Loucy (cell line): ENCODE measurements around the gene ART5.
"Not testable (repeated sequence)": the region's sequence is repeated elsewhere in the genome, so short reads cannot be mapped to it uniquely, and the experiment has no call there.

Experiments
- H2AFZ ChIP-seq: fragments of 200-600 bp; sonication (generic); 2 replicates; pipeline ENCODE4 v1.6.0; 2016; ENCODE audit warnings: antibody characterized with exemption, mild to moderate bottlenecking, low read length, moderate library complexity
- H3F3A ChIP-seq: fragments of 200-600 bp; 2 replicates; pipeline ENCODE4 v1.6.0; 2016; ENCODE audit warnings: antibody characterized with exemption, low read depth, mild to moderate bottlenecking
- H3K27me3 ChIP-seq: fragments of 200-600 bp; sonication (generic); 2 replicates; pipeline ENCODE4 v1.6.1; 2014; ENCODE audit warnings: low read length, mild to moderate bottlenecking; ENCODE audit not compliant: insufficient read depth, poor library complexity, severe bottlenecking
- H3K36me3 ChIP-seq: fragments of 200-600 bp; sonication (generic); 2 replicates; pipeline ENCODE4 v1.6.1; 2016; ENCODE audit warnings: low read length; ENCODE audit not compliant: insufficient read depth
- H3K4me1 ChIP-seq: fragments of 200-600 bp; sonication (generic); 2 replicates; pipeline ENCODE4 v1.5.1; 2014; ENCODE audit warnings: low read length, mild to moderate bottlenecking; ENCODE audit not compliant: insufficient read depth, poor library complexity, severe bottlenecking
- H3K4me2 ChIP-seq: fragments of 200-600 bp; sonication (generic); 2 replicates; pipeline ENCODE4 v1.6.0; 2014; ENCODE audit warnings: antibody characterized with exemption, low read length, low read depth, mild to moderate bottlenecking; ENCODE audit not compliant: poor library complexity, severe bottlenecking
- H3K4me3 ChIP-seq: fragments of 200-600 bp; sonication (generic); 2 replicates; pipeline ENCODE4 v1.5.1; 2014; ENCODE audit warnings: low read length, mild to moderate bottlenecking, mixed read lengths; ENCODE audit not compliant: poor library complexity, severe bottlenecking
- H3K79me2 ChIP-seq: fragments of 200-600 bp; sonication (generic); 2 replicates; pipeline ENCODE4 v1.6.1; 2014; ENCODE audit warnings: low read length; ENCODE audit not compliant: insufficient read depth
- H3K9ac ChIP-seq: fragments of 200-600 bp; sonication (generic); 2 replicates; pipeline ENCODE4 v1.6.0; 2014; ENCODE audit warnings: mild to moderate bottlenecking, low read depth, low read length, moderate library complexity; ENCODE audit not compliant: poor library complexity, severe bottlenecking
- H3K9me2 ChIP-seq: fragments of 200-600 bp; sonication (generic); replicated peaks from 2 replicates; pipeline ENCODE4 v1.6.1; 2016; ENCODE audit warnings: low read depth, low read length, mixed read lengths
- H3K9me3 ChIP-seq: fragments of 200-600 bp; sonication (generic); 2 replicates; pipeline ENCODE4 v1.6.1; 2014; ENCODE audit warnings: mild to moderate bottlenecking, antibody characterized with exemption, low read length, low read depth; ENCODE audit not compliant: insufficient read depth
- H4K20me1 ChIP-seq: fragments of 200-600 bp; sonication (generic); 2 replicates; pipeline ENCODE4 v1.6.0; 2014; ENCODE audit warnings: antibody characterized with exemption, low read length, mild to moderate bottlenecking; ENCODE audit not compliant: insufficient read depth, poor library complexity, severe bottlenecking

The ART5 gene

DNA sequence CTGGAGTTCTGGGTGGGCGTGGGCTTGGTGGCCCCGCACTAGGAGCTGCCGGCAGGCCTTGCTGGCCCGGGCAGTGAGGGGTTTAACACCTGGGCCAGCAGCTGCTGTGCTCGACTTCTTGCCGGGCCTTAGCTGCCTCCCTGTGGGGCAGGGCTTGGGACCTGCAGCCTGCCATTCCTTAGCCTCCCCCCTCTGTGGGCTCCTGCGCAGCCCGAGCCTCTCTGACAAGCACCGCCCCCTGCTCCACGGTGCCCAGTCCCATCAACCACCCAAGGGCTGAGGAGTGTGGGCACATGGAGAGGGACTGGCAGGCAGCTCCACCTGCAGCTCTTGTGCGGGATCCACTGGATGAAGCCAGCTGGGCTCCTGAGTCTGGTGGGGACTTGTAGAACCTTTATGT lies 53.0 kb downstream of the ART5 start:
- H3K4me1 ChIP-seq, H3F3A ChIP-seq, H4K20me1 ChIP-seq, H3K79me2 ChIP-seq, H3K9ac ChIP-seq, H3K36me3 ChIP-seq, H3K9me3 ChIP-seq, H3K27me3 ChIP-seq, H3K4me2 ChIP-seq, H3K4me3 ChIP-seq, H3K9me2 ChIP-seq, H2AFZ ChIP-seq: not testable (repeated sequence)
